ENCODE data around the gene ZNF789.
A peak's percentile ranks its signal among the peaks of the same experiment; 100 is the strongest.

GRCh38 chr7:99473315-99473596 lies 566 bp downstream of the ZNF789 start:
- no peak for TF ChIP-seq JUND (IDR thresholded peaks at IDR 0.05)
- TF ChIP-seq CTCF (IDR thresholded peaks at IDR 0.05) = no peak
- no peak for TF ChIP-seq TAF1 (IDR thresholded peaks at IDR 0.05; ENCODE audit: borderline replicate concordance, low read depth, low read length)
- TF ChIP-seq SIN3A (IDR thresholded peaks at IDR 0.05; ENCODE audit: borderline replicate concordance, low read depth, low read length) = peak; percentile 16; the same call in 1 of the 2 replicates
- TF ChIP-seq MXI1 (IDR thresholded peaks at IDR 0.05; ENCODE audit: low read depth, low read length) = no peak
- TF ChIP-seq REST (IDR thresholded peaks at IDR 0.05; ENCODE audit: low read depth, low read length) = no peak
- TF ChIP-seq MEF2A (IDR thresholded peaks at IDR 0.05; ENCODE audit: borderline replicate concordance, low read depth) = no peak
